Measurements from ENCODE around the gene C6orf62. TPM values are rescaled to one million over a fixed set of nuclear protein-coding genes. Genes with fewer than 3 reads are reported as not detected.
"Not testable (repeated sequence)": the region's sequence is repeated elsewhere in the genome, so short reads cannot be mapped to it uniquely, and the experiment has no call there.

Gene C6orf62
- total RNA-seq, 2 experiments from 2014 or later = 130 to 134 TPM

- H3K27me3 Mint-ChIP-seq = no peaks in the 10 kb centered on the region
- DNase-seq = no peak
- no peaks in the 10 kb centered on the region for H3K36me3 Mint-ChIP-seq
- ChIA-PET CTCF (no interaction called here), POLR2A (no interaction called here)
- intact Hi-C loops (cut with micrococcal nuclease) = no loop called here
- H3K4me1 Mint-ChIP-seq (ENCODE audit: low read depth) = peaks cover 3% of the 10 kb centered on the region
- H3K27ac Mint-ChIP-seq = no peak overlapping the region
- H3K9me3 Mint-ChIP-seq = no peaks in the 10 kb centered on the region
- H3K4me3 Mint-ChIP-seq = no peak overlapping the region
Observed at GRCh38 chr6:24757611-24758010, 38.7 kb upstream of the C6orf62 start.

DNA sequence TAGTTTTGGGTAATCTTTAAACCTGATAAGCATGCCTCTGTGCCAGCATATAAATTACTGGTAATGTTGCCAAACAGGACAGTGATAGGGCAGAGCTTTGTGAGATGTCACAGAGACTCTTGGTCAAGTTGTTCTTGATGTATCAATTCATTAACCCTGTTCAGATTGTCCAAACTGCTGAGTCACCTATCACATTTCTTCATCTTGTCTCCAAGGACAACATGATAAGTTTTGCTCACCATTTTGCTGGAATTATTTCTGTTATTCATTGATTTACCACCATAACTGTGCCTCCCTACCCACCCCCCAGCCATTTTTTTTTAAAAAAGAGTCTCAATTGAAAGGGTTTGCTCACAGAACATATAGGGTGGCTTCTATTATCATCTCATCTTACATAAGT, 36.3 kb upstream of the C6orf62 start:
- CTCF ChIA-PET = no interaction called here
- no peak overlapping the region for H3K4me3 Mint-ChIP-seq
- H3K27ac Mint-ChIP-seq = no peak overlapping the region

DNA sequence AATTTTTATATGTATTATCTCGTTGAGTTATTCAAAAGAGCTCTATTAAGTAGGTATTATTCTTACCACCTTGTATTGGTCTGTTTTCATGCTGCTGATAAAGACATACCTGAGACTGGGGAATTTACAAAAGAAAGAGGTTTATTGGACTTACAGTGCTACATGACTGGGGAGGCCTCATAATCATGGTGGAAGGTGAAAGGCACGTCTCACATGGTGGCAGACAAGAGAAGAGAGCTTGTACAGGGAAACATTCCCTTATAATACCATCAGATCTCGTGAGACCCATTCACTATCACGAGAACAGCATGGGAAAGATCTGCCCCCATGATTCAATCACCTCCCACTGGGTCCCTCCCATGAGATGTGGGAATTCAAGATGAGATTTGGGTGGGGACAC, 35.4 kb upstream of the C6orf62 start:
- POLR2A ChIA-PET = not testable (repeated sequence)

More for the DNA sequence above, 36.3 kb upstream of the C6orf62 start:
- H3K27me3 Mint-ChIP-seq = peaks cover 1% of the 10 kb centered on the region
- DNase-seq = no peak
- no peaks in the 10 kb centered on the region for H3K36me3 Mint-ChIP-seq
- intact Hi-C loops (cut with micrococcal nuclease) = no loop called here
- POLR2A ChIA-PET = no interaction called here
- no peaks in the 10 kb centered on the region for H3K4me1 Mint-ChIP-seq (ENCODE audit: low read depth)
- peaks cover 3% of the 10 kb centered on the region for H3K9me3 Mint-ChIP-seq

DNA sequence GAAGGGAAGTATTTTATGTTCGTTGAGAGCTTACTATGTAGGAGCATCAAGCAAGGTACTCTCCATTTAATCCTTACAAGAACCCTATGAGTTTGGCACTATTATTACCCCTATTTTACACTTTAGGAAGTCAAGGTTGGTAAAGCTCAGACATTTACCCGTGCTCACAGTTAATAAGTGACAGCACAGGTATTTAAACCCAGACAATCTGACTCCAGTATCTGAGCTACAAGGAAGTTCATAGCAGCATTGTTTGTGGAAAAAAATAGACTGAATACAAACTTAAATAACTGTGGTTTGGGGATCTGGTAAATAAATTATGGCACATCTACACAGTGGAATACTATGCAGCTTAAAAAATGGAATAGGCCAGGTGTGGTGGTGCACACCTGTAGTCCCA, 34.6 kb upstream of the C6orf62 start:
- H3K27ac Mint-ChIP-seq = no peak overlapping the region
- intact Hi-C loops (cut with micrococcal nuclease) = no loop called here
- CTCF ChIA-PET = no interaction called here
- no peaks in the 10 kb centered on the region for H3K4me1 Mint-ChIP-seq (ENCODE audit: low read depth)
- H3K9me3 Mint-ChIP-seq = peaks cover 3% of the 10 kb centered on the region
- H3K36me3 Mint-ChIP-seq = no peaks in the 10 kb centered on the region
- POLR2A ChIA-PET = no interaction called here
- H3K27me3 Mint-ChIP-seq = peaks cover 1% of the 10 kb centered on the region
- H3K4me3 Mint-ChIP-seq = no peak overlapping the region
- DNase-seq = no peak

More for the DNA sequence above, 35.4 kb upstream of the C6orf62 start:
- CTCF ChIA-PET; H3K27me3 Mint-ChIP-seq; H3K4me1 Mint-ChIP-seq (ENCODE audit: low read depth); DNase-seq; H3K27ac Mint-ChIP-seq; intact Hi-C loops (cut with micrococcal nuclease); H3K36me3 Mint-ChIP-seq; H3K4me3 Mint-ChIP-seq; H3K9me3 Mint-ChIP-seq: not testable (repeated sequence)

- DNase-seq = no peak
- peaks cover 3% of the 10 kb centered on the region for H3K9me3 Mint-ChIP-seq
- POLR2A ChIA-PET = no interaction called here
- H3K36me3 Mint-ChIP-seq = no peaks in the 10 kb centered on the region
- peaks cover 1% of the 10 kb centered on the region for H3K27me3 Mint-ChIP-seq
- CTCF ChIA-PET = no interaction called here
- no peaks in the 10 kb centered on the region for H3K4me1 Mint-ChIP-seq (ENCODE audit: low read depth)
- no peak overlapping the region for H3K4me3 Mint-ChIP-seq
- intact Hi-C loops (cut with micrococcal nuclease) = no loop called here
- H3K27ac Mint-ChIP-seq = no peak overlapping the region
Observed at GRCh38 chr6:24752917-24753492, 34.1 kb upstream of the C6orf62 start.

DNA sequence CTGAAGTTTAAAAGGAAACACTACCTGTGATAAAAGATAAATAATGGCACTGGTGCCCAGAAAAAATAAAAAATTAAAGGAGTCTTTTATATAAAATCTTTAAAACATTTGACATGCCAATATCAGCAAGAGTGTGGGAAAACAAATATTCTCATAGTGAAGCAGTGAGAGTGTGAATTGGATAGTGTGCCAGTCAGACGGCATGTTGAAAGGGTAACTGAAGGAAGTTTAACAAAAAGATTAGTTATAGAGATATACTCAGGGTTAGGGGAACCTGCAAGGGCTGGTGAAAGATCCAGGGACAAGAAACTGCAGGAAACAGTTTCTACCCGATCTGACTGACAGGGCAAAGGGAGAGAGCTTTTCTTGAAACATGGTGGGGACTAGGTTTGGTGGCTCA, 33.5 kb upstream of the C6orf62 start:
- Mint-ChIP-seq H3K36me3 (no peaks in the 10 kb centered on the region), H3K4me1 (ENCODE audit: low read depth) (no peaks in the 10 kb centered on the region), H3K27ac (no peak overlapping the region), H3K27me3 (peaks cover 1% of the 10 kb centered on the region), H3K4me3 (no peak overlapping the region), H3K9me3 (peaks cover 3% of the 10 kb centered on the region)
- ChIA-PET CTCF (no interaction called here), POLR2A (no interaction called here)
- intact Hi-C loops (cut with micrococcal nuclease) = no loop called here
- no peak for DNase-seq

GRCh38 chr6:24750878-24751277, 31.9 kb upstream of the C6orf62 start:
- DNase-seq; CTCF ChIA-PET; H3K9me3 Mint-ChIP-seq; H3K4me1 Mint-ChIP-seq (ENCODE audit: low read depth); H3K27me3 Mint-ChIP-seq; H3K36me3 Mint-ChIP-seq; intact Hi-C loops (cut with micrococcal nuclease); H3K27ac Mint-ChIP-seq; H3K4me3 Mint-ChIP-seq: not testable (repeated sequence)
- POLR2A ChIA-PET = interaction anchor here (1.4 kb wide), 1 partner anchor 39 kb away, joined by 4 read pairs; no protein-coding TSS in a partner anchor

DNA sequence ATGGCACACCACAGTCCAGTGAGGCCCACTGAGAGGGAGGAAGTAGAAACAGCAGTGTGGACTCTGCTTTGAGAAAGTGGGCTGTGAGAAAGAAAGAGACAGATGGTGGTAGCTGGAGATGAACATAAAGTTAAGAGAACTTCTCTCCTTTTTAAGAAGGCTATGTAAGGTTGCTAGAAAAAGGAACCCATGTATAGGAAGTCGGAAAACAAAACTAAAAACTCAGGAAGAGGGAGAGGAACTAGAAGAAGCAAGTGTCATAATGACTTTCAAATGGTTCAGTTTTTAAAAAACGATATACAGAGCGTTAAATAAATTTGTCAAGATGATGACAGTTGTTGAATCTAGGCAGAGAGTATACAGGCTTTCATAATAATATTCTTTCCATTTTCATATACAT, 30.3 kb upstream of the C6orf62 start:
- intact Hi-C loops (cut with micrococcal nuclease) = no loop called here
- ChIA-PET POLR2A (no interaction called here), CTCF (interaction anchor here (0.6 kb wide), 1 partner anchor 163 kb away, joined by 4 read pairs; no protein-coding TSS in a partner anchor)
- Mint-ChIP-seq H3K9me3 (peaks cover 3% of the 10 kb centered on the region), H3K27ac (no peak overlapping the region), H3K36me3 (no peaks in the 10 kb centered on the region), H3K27me3 (peaks cover 2% of the 10 kb centered on the region), H3K4me1 (ENCODE audit: low read depth) (peaks cover 2% of the 10 kb centered on the region), H3K4me3 (no peak overlapping the region)
- no peak for DNase-seq

- intact Hi-C loops (cut with micrococcal nuclease) = no loop called here
- H3K9me3 Mint-ChIP-seq = no peaks in the 10 kb centered on the region
- H3K36me3 Mint-ChIP-seq = no peaks in the 10 kb centered on the region
- ChIA-PET POLR2A (interaction anchor here (0.9 to 2.7 kb wide), 2 partner anchors 23 to 26 kb away, joined by 4 to 26 read pairs; partner anchors contain the start of gene C6orf62), CTCF (interaction anchor here (1.0 kb wide), 1 partner anchor 164 kb away, joined by 3 read pairs; no protein-coding TSS in a partner anchor)
- no peak overlapping the region for H3K27ac Mint-ChIP-seq
- no peak for DNase-seq
- peaks cover 1% of the 10 kb centered on the region for H3K27me3 Mint-ChIP-seq
- peaks cover 25% of the 10 kb centered on the region for H3K4me1 Mint-ChIP-seq (ENCODE audit: low read depth)
- no peak overlapping the region for H3K4me3 Mint-ChIP-seq
Observed at GRCh38 chr6:24744911-24745310, 26.0 kb upstream of the C6orf62 start.

- DNase-seq = no peak
- Mint-ChIP-seq H3K4me3 (no peak overlapping the region), H3K9me3 (no peaks in the 10 kb centered on the region), H3K27ac (peak overlapping the region; percentile 91), H3K36me3 (no peaks in the 10 kb centered on the region), H3K27me3 (peaks cover 1% of the 10 kb centered on the region), H3K4me1 (ENCODE audit: low read depth) (peaks cover 25% of the 10 kb centered on the region)
- intact Hi-C loops (cut with micrococcal nuclease) = loop anchor here (1.0 kb wide), 6 partner anchors 14 to 249 kb away; no protein-coding TSS in a partner anchor
- POLR2A ChIA-PET = interaction anchor here (1.3 to 2.7 kb wide), 3 partner anchors 25 to 98 kb away, joined by 4 to 26 read pairs (median 5); partner anchors contain the start of genes C6orf62, GMNN and KIAA0319
- CTCF ChIA-PET = no interaction called here
Observed at GRCh38 chr6:24743944-24744335, 25.0 kb upstream of the C6orf62 start.

DNA sequence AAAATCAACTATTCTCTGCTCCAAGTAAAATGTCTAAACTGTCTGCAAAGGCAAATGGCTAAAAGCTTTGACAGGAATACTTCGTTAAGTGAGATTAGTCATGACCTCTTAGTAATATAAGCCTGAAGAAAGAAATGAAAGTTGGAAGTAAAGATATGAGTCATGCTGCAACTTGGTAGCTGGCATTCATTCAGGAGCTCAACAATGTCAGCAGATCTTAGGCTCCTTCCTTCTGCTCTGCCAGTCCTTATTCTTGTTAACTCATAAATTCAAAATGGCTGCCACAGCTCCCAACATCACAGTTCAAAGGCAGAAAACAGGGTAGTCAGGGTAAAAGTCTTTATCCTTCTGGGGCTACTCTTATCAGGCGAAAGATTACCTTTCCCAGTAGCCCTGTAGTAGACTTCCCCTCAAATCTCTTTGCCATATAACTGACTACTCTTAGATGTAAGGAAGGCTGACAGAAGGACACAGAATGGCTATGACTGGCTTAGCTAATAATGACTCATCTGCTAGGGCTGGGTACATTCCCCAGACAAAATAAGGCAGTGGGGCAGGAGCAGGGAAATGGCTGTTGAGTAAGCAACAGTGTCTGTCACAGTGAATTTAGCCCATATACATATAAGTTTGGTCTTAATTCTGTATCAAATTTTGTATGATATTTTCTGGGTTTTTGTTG, 24.4 kb upstream of the C6orf62 start:
- CTCF ChIA-PET = interaction anchor here (0.9 to 1.3 kb wide), 4 partner anchors 22 to 160 kb away, joined by 3 to 7 read pairs (median 4); partner anchors contain the start of gene C6orf62
- peak; percentile 66 for DNase-seq
- H3K27ac Mint-ChIP-seq = peak overlapping the region; percentile 91
- intact Hi-C loops (cut with micrococcal nuclease) = loop anchor here (1.0 kb wide), 6 partner anchors 13 to 248 kb away; no protein-coding TSS in a partner anchor
- peaks cover 25% of the 10 kb centered on the region for H3K4me1 Mint-ChIP-seq (ENCODE audit: low read depth)
- H3K9me3 Mint-ChIP-seq = no peaks in the 10 kb centered on the region
- peaks cover 1% of the 10 kb centered on the region for H3K27me3 Mint-ChIP-seq
- H3K36me3 Mint-ChIP-seq = no peaks in the 10 kb centered on the region
- H3K4me3 Mint-ChIP-seq = peak overlapping the region; percentile 47
- POLR2A ChIA-PET = interaction anchor here (0.7 to 2.7 kb wide), 8 partner anchors 22 to 395 kb away, joined by 3 to 26 read pairs (median 4); partner anchors contain the start of genes ACOT13, C6orf62, GMNN and KIAA0319

GRCh38 chr6:24742216-24742738, 23.3 kb upstream of the C6orf62 start:
- Mint-ChIP-seq H3K4me3 (no peak overlapping the region), H3K36me3 (no peaks in the 10 kb centered on the region), H3K27me3 (peaks cover under 1% of the 10 kb centered on the region), H3K27ac (peak overlapping the region; percentile 91), H3K4me1 (ENCODE audit: low read depth) (peaks cover 25% of the 10 kb centered on the region), H3K9me3 (no peaks in the 10 kb centered on the region)
- intact Hi-C loops (cut with micrococcal nuclease) = no loop called here
- CTCF ChIA-PET = interaction anchor here (0.9 to 1.3 kb wide), 4 partner anchors 20 to 159 kb away, joined by 3 to 7 read pairs (median 4); partner anchors contain the start of gene C6orf62
- POLR2A ChIA-PET = interaction anchor here (1.3 to 2.7 kb wide), 3 partner anchors 21 to 75 kb away, joined by 3 to 26 read pairs (median 13); partner anchors contain the start of genes ACOT13, C6orf62 and TDP2
- no peak for DNase-seq
